AG10803 (cell line): ENCODE measurements around the gene KMT2D.

Source experiments
- DNase-seq: peaks from one replicate; pipeline ENCODE4 v3.0.0; 2010; ENCODE audit warnings: low read depth
- H3K4me3 ChIP-seq: 2 replicates; pipeline ENCODE4 v1.5.1; 2011; ENCODE audit warnings: mild to moderate bottlenecking, low read length, control low read depth
- TF ChIP-seq, protein P1 (sequence below): conservative IDR thresholded peaks from 2 replicates; pipeline ENCODE4 v1.5.1; 2011; ENCODE audit warnings: mild to moderate bottlenecking, low read length, control low read depth, inconsistent platforms

KMT2D gene

DNA sequence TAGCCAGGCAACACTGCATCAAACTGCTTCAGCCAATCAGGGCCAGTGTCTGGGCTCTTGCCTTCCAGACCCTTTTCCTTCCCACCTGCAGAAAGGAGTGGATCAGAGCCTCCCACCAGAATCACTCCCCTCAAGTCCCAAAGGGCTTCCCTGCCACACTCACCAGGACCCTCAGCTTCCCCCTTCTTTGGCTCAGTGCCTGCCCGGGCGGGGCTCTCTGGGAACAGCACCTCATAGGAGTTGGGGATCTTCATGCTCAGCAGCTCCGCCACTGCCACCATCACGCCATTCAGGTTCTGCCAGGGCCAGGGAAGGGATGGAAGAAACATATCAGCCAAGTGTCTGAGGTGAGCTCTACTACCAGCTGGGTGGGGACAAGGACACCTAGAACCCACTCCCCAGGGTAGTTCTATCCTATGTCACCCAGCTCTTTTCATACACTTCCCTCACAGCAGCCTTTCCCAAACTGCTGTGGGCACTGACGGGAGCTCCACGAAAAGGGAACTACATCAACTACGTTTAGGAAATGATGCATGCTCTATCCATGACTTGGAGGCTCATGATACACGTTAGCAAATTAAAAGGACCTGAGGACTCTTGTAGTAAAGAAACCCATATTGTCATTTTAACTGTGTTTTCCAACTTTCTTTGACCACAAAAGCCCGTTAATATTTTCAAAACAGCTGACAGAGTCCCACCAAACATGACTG, 32.6 kb downstream of the KMT2D start:
- TF ChIP-seq, protein P1, sequence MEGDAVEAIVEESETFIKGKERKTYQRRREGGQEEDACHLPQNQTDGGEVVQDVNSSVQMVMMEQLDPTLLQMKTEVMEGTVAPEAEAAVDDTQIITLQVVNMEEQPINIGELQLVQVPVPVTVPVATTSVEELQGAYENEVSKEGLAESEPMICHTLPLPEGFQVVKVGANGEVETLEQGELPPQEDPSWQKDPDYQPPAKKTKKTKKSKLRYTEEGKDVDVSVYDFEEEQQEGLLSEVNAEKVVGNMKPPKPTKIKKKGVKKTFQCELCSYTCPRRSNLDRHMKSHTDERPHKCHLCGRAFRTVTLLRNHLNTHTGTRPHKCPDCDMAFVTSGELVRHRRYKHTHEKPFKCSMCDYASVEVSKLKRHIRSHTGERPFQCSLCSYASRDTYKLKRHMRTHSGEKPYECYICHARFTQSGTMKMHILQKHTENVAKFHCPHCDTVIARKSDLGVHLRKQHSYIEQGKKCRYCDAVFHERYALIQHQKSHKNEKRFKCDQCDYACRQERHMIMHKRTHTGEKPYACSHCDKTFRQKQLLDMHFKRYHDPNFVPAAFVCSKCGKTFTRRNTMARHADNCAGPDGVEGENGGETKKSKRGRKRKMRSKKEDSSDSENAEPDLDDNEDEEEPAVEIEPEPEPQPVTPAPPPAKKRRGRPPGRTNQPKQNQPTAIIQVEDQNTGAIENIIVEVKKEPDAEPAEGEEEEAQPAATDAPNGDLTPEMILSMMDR: no peak
- no peak for DNase-seq
- no peak overlapping the region for H3K4me3 ChIP-seq

DNA sequence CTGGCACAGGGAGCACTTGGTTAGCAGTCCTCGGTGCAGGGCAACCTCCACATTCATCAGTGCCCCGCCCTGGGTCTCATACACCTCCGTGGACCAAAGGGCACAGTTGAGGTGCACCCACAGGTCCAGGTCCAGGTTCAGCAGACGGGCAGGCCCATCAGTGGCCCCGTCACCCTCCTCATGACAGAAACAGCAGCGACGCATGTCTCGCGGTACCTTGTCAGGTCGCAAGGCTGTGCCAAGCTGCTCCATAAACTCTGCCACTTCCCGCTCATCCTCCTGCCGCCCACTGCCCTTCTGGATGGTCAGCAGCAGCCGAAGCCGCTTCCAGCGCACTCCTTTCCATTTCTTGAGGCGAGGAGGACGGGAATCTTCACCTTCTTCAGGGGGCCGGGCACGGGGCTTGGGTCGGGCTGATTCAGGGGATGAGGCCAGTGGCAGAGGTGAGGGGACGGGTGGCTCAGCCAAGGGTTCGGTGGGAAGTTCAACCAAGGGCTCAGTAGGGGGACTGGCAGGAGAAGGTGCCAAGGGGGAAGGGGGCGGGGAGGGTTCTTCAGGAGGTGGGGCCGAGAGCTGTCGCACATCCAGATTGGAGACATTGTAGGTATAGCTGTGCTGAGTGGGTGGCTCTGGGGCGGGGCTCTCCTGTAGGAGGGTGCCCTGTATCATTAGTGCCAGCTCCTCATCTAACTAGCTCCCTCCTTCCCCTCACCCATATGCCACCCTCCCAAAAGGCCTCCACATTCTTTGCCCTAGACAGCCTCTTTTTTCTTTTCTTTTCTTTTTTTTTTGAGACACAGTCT, 33.7 kb downstream of the KMT2D start:
- no peak for DNase-seq
- no peak overlapping the region for H3K4me3 ChIP-seq
- TF ChIP-seq, protein P1: no peak

DNA sequence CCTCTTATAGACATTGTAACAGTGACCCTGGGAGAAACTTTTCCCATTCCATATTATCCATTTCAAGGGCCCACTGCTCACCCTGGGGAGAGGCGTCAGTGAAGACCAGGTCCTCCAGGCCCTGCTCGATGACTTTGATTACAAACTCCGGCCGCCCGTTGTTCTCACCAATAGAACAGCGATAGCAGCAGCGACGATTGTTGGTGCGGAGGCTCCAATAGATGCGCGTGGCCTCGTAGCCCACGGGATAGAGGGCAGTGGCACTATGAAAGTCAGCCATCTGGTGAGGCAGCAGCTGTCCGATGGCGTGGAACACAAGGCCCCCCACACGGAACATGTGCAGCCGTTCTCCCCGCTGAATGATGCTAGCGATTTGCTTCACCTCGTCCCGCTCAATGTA, 34.5 kb downstream of the KMT2D start:
- H3K4me3 ChIP-seq: no peak overlapping the region
- TF ChIP-seq, protein P1: no peak
- DNase-seq: no peak

DNA sequence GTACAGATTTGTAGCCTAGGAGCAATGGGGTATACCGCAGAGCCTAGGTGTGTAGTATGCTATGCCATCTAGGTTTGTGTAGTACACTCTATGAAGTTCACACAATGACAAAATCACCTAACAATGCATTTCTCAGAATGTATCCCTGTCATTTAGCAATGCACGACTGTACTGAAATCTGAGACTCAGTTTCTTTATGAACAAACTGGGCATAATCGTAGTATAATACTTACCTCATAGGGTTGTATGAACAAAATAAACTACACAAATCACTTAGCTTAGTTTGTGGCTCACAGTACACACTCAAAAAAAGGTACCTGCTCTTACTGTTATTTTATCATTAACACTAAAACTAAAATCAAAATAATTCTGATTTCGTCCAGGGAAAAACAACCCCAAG, 35.1 kb downstream of the KMT2D start:
- DNase-seq: no peak
- H3K4me3 ChIP-seq: no peak overlapping the region
- TF ChIP-seq, protein P1: no peak

DNA sequence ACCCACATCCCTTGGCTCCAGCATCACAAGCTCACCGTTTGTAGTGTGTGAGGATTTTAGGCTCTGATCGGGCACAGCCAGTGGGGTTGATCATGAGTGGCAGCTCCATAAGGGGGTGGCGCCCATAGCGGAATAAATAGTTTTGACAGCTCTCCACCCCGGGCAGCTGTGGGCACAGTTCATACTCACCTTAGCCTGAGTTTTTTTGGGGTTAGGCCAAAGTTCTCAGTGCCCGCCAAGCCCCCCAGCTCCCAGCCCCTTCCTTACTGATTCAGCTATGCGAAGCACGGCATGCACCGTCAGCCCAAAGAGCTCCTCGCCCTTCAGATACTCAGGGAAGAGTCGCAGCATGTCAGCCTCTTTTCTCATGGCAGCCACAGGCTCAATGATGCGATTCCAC, 36.1 kb downstream of the KMT2D start:
- no peak overlapping the region for H3K4me3 ChIP-seq
- DNase-seq: no peak
- TF ChIP-seq, protein P1: no peak

DNA sequence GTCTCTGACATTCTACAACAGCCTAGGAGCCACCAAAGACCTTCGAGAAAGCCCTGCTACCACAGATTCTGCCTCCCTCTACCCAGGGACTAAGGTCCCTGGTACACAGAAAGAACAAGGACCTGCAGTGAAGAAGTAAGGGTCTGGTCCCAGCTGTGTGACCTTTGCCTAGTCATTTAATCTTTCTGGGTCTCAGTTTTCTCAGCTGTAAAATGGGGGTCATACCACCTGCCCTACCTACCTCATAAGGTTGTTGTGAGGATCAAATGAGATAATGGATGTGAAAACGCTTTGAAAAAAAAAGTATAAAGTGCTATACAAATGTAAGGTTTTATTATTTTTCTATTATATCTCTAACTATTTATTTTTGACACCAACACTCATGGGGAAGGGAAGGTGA, 36.8 kb downstream of the KMT2D start:
- TF ChIP-seq, protein P1: no peak
- no peak overlapping the region for H3K4me3 ChIP-seq
- no peak for DNase-seq
